CD14-positive monocyte (primary cell): ENCODE data around the gene CSNK1D. TPM values are rescaled to one million over a fixed set of nuclear protein-coding genes. Genes with fewer than 3 reads are reported as not detected.
A peak's percentile ranks its signal among the peaks of the same experiment; 100 is the strongest.

ENCODE experiments used
- DNase-seq, 3 donors: peaks; one replicate each; pipeline ENCODE4 v3.0.0-alpha.2; 2011 to 2022
- H2AFZ ChIP-seq: 2 replicates; pipeline ENCODE4 v1.6.0; 2012; ENCODE audit warnings: mild to moderate bottlenecking, low read depth, low read length, inconsistent platforms; ENCODE audit not compliant: insufficient read depth, poor library complexity, severe bottlenecking
- H3K27ac ChIP-seq, 2 donors: 1 replicate in 1 of 2; 2 replicates in 1 of 2; pipeline ENCODE4 v1.5.1; 2012 to 2013; ENCODE audit warnings: low read length in 2 of 2, control low read depth in 1 of 2, inconsistent platforms in 1 of 2, low read depth in 1 of 2, mild to moderate bottlenecking in 1 of 2
- H3K27me3 ChIP-seq, 2 donors: one replicate each; pipeline versions ENCODE4 v1.6.0 to v1.6.1; 2011 to 2013; ENCODE audit warnings: low read length in 2 of 2; ENCODE audit not compliant: control insufficient read depth in 2 of 2, insufficient read depth in 2 of 2
- H3K36me3 ChIP-seq, 2 donors: replicated peaks in 1 of 2; 1 replicate in 1 of 2; 2 replicates in 1 of 2; pipeline versions ENCODE4 v1.5.1 to v1.6.1; 2012 to 2013; ENCODE audit warnings: low read length in 2 of 2, control low read depth in 1 of 2, inconsistent platforms in 1 of 2, mild to moderate bottlenecking in 1 of 2; ENCODE audit not compliant: insufficient read depth in 2 of 2, control insufficient read depth in 1 of 2
- H3K4me1 ChIP-seq, 2 donors: 1 replicate in 1 of 2; 2 replicates in 1 of 2; pipeline versions ENCODE4 v1.5.1 to v1.6.1; 2012 to 2013; ENCODE audit warnings: low read length in 2 of 2, control low read depth in 1 of 2, inconsistent platforms in 1 of 2, mild to moderate bottlenecking in 1 of 2, moderate library complexity in 1 of 2; ENCODE audit not compliant: insufficient read depth in 2 of 2, control insufficient read depth in 1 of 2
- H3K4me2 ChIP-seq: replicated peaks from 2 replicates; pipeline ENCODE3; 2012; ENCODE audit warnings: low read length, moderate library complexity, mild to moderate bottlenecking; ENCODE audit not compliant: poor library complexity, severe bottlenecking; ENCODE audit errors: extremely low read depth
- H3K4me3 ChIP-seq, 3 experiments: fragments of 200-600 bp in 1 of 3; sonication (generic) in 1 of 3; replicated peaks in 1 of 3; 1 replicate in 2 of 3; 2 replicates in 1 of 3; pipeline ENCODE4 v1.5.1; 2011 to 2013; ENCODE audit warnings: low read length in 3 of 3, mild to moderate bottlenecking in 3 of 3, control low read depth in 2 of 3, low read depth in 2 of 3, inconsistent platforms in 1 of 3, moderate library complexity in 1 of 3
- H3K79me2 ChIP-seq: 2 replicates; pipeline ENCODE4 v1.6.0; 2012; ENCODE audit warnings: mild to moderate bottlenecking, control low read depth, inconsistent platforms, low read length, moderate library complexity; ENCODE audit not compliant: insufficient read depth
- H3K9ac ChIP-seq: 2 replicates; pipeline ENCODE4 v1.6.0; 2017; ENCODE audit warnings: low read length, mild to moderate bottlenecking; ENCODE audit not compliant: insufficient read depth, poor library complexity, severe bottlenecking
- H3K9me3 ChIP-seq, 2 donors: replicated peaks in 1 of 2; 1 replicate in 1 of 2; 2 replicates in 1 of 2; pipeline versions ENCODE4 v1.5.1 to v1.6.1; 2012 to 2013; ENCODE audit warnings: low read length in 2 of 2, control low read depth in 1 of 2; ENCODE audit not compliant: control insufficient read depth in 1 of 2, insufficient read depth in 1 of 2
- H4K20me1 ChIP-seq: 2 replicates; pipeline ENCODE4 v1.6.0; 2012; ENCODE audit warnings: mild to moderate bottlenecking, low read length, control low read depth, moderate library complexity; ENCODE audit not compliant: insufficient read depth
- H3K27ac Mint-ChIP-seq, 7 donors: one replicate each; pipeline ENCODE4 v1.8.0; 2020; ENCODE audit warnings: mild to moderate bottlenecking in 7 of 7, mixed read lengths in 7 of 7, moderate library complexity in 6 of 7, inconsistent platforms in 2 of 7
- H3K27me3 Mint-ChIP-seq, 3 donors: one replicate each; pipeline ENCODE4 v1.8.0; 2021 to 2022; ENCODE audit warnings: low read depth in 3 of 3, mild to moderate bottlenecking in 3 of 3, mixed read lengths in 3 of 3, moderate library complexity in 3 of 3, inconsistent platforms in 1 of 3
- H3K36me3 Mint-ChIP-seq, 2 donors: one replicate each; pipeline ENCODE4 v1.8.0; 2020; ENCODE audit warnings: mixed read lengths in 2 of 2, inconsistent platforms in 1 of 2, mild to moderate bottlenecking in 1 of 2
- H3K4me1 Mint-ChIP-seq: one replicate; pipeline ENCODE4 v1.8.0; 2020; ENCODE audit warnings: mild to moderate bottlenecking, mixed read lengths
- H3K4me3 Mint-ChIP-seq, 2 donors: one replicate each; pipeline ENCODE4 v1.8.0; 2020; ENCODE audit warnings: mild to moderate bottlenecking in 2 of 2, mixed read lengths in 2 of 2, moderate library complexity in 1 of 2
- H3K9me3 Mint-ChIP-seq, 7 donors: one replicate each; pipeline ENCODE4 v1.8.0; 2020 to 2022; ENCODE audit warnings: mixed read lengths in 7 of 7, mild to moderate bottlenecking in 6 of 7, moderate library complexity in 6 of 7, inconsistent platforms in 2 of 7
- CTCF ChIP-seq: fragments of 200-600 bp; IDR thresholded peaks from one replicate; pipeline ENCODE4 v1.8.0; 2022; ENCODE audit warnings: antibody characterized with exemption, mild to moderate bottlenecking
- WGBS: methylation state at CpG from one replicate; pipeline ENCODE4 v1.1.5; 2013; ENCODE audit warnings: missing lambda C conversion rate; ENCODE audit not compliant: insufficient coverage; 5-methylcytosine and 5-hydroxymethylcytosine counted together
- intact Hi-C, 2 donors: fragments of 100-400 bp; cut with micrococcal nuclease; formaldehyde crosslinking; loops; one replicate each; pipeline versions ENCODE4 v1.15.0 to v1.15.1; 2023
- polyA plus RNA-seq, 3 donors: library from polyadenylated mRNA; depleted of rRNA in 1 of 3; unstranded in 2 of 3; stranded (reverse) in 1 of 3; fragments of 300-500 nt in 2 of 3; fragments of >200 nt in 1 of 3; fragmentation: Illumina TruSeq in 2 of 3; gene quantifications; 1 replicate in 2 of 3; 2 replicates in 1 of 3; pipeline ENCODE4 v1.2.3, GENCODE V29; 2012 to 2021

The CSNK1D gene
- polyA plus RNA-seq, 3 donors, result 47.0 to 299 (median 60.9) TPM

- Histone ChIP-seq H3K4me3 (peak overlapping the region in 1 of 3 experiments; percentile 81), H2AFZ (no peak overlapping the region), H3K27ac (peak overlapping the region in 1 of 2 donors; percentile 35), H3K9ac (no peak overlapping the region), H3K4me2 (peak overlapping the region; percentile 79), H3K79me2 (peaks cover 77% of the 10 kb centered on the region), H3K4me1 (peaks cover 52 to 77% of the 10 kb centered on the region in 2 donors), H3K9me3 (no peaks in the 10 kb centered on the region), H3K27me3 (no peaks in the 10 kb centered on the region), H4K20me1 (peaks cover 63% of the 10 kb centered on the region), H3K36me3 (peaks cover 28 to 50% of the 10 kb centered on the region in 2 donors)
- H3K27ac Mint-ChIP-seq, result peak overlapping the region in 2 of 7 donors; percentile 93
- H3K36me3 Mint-ChIP-seq, result peaks cover 56 to 64% of the 10 kb centered on the region in 2 donors
- peaks cover 74% of the 10 kb centered on the region for H3K4me1 Mint-ChIP-seq
- peaks cover 0 to 3% (median 0%) of the 10 kb centered on the region in 3 donors for H3K27me3 Mint-ChIP-seq
- no peaks in the 10 kb centered on the region for H3K9me3 Mint-ChIP-seq
- no peak for DNase-seq
- intact Hi-C loops, result no loop called here
- H3K4me3 Mint-ChIP-seq, result peak overlapping the region in 1 of 2 donors; percentile 98
- no peak for TF ChIP-seq CTCF
- WGBS, result 94% methylated on average over 3 of the region's 6 CpGs
Observed at GRCh38 chr17:82271401-82271800, 2.1 kb downstream of the CSNK1D start.

GRCh38 chr17:82270651-82271050 lies 2.8 kb downstream of the CSNK1D start:
- H4K20me1 ChIP-seq, result peaks cover 70% of the 10 kb centered on the region
- H3K4me3 ChIP-seq, result no peak overlapping the region
- H2AFZ ChIP-seq, result no peak overlapping the region
- no peaks in the 10 kb centered on the region for H3K27me3 ChIP-seq
- peak overlapping the region in 1 of 2 donors; percentile 34 for H3K4me3 Mint-ChIP-seq
- H3K27me3 Mint-ChIP-seq, result peaks cover 0 to 3% (median 0%) of the 10 kb centered on the region in 3 donors
- no peak overlapping the region for H3K4me2 ChIP-seq
- intact Hi-C loops, result no loop called here
- peaks cover 85% of the 10 kb centered on the region for H3K79me2 ChIP-seq
- H3K9me3 Mint-ChIP-seq, result no peaks in the 10 kb centered on the region
- H3K36me3 Mint-ChIP-seq, result peaks cover 60 to 68% of the 10 kb centered on the region in 2 donors
- H3K27ac Mint-ChIP-seq, result peak overlapping the region in 6 of 7 donors; percentile 46 to 93 (median 77)
- no peak for TF ChIP-seq CTCF
- peaks cover 74% of the 10 kb centered on the region for H3K4me1 Mint-ChIP-seq
- H3K27ac ChIP-seq, result peak overlapping the region in 1 of 2 donors; percentile 41
- 100% methylated on average over 1 of the region's 12 CpGs for WGBS
- peaks cover 36 to 58% of the 10 kb centered on the region in 2 donors for H3K36me3 ChIP-seq
- peaks cover 52 to 77% of the 10 kb centered on the region in 2 donors for H3K4me1 ChIP-seq
- no peaks in the 10 kb centered on the region for H3K9me3 ChIP-seq
- no peak overlapping the region for H3K9ac ChIP-seq
- no peak for DNase-seq
